Measurements from ENCODE around the gene IL12RB1. TPM values are rescaled to one million over a fixed set of nuclear protein-coding genes. Genes with fewer than 3 reads are reported as not detected.

The IL12RB1 gene
- total and polyA plus RNA-seq, 2 donors (not counting 1 experiment from before 2014, with no cell fraction given): 0.50 to 0.75 TPM

DNA sequence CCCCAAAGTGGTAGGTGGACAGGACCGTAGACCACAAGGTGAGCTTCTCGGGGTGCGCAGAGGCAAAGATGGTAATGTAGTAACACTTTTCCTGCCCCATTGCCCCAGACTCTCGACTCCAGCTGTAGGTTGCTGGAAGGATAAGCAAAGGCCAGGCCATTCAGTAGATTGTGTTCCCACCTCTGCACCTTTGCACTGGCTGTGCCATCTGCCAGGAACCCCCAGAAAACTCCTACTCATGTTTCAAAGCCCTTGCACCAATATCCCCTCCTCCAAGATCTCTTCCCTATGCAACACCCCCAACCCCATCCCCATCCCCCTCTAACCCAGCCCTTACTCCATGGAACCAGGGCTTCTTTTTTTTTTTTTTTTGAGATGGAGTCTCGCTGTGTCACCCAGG, 18.3 kb downstream of the IL12RB1 start:
- no peak for DNase-seq (ENCODE audit: low read depth in 2 of 2)

DNA sequence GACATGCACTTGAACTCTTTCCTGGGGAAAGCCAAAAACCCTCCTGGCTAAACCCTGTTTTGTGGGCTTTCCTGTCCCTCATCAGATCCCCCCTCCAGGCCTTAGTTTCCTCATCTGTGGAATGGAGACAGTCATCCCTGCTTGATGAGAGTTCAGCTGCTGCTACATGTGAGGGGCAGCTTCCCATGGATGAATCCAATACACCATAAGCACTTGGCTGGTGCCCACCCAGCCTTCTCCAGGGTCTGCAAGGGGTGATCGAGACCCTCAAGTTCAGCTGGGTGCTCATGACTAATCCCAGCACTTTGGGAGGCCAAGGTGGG, 21.6 kb downstream of the IL12RB1 start:
- TF ChIP-seq EZH2 (IDR thresholded peaks at IDR 0.05; ENCODE audit: low read length, missing control alignments): no peak
- TF ChIP-seq, protein P1, sequence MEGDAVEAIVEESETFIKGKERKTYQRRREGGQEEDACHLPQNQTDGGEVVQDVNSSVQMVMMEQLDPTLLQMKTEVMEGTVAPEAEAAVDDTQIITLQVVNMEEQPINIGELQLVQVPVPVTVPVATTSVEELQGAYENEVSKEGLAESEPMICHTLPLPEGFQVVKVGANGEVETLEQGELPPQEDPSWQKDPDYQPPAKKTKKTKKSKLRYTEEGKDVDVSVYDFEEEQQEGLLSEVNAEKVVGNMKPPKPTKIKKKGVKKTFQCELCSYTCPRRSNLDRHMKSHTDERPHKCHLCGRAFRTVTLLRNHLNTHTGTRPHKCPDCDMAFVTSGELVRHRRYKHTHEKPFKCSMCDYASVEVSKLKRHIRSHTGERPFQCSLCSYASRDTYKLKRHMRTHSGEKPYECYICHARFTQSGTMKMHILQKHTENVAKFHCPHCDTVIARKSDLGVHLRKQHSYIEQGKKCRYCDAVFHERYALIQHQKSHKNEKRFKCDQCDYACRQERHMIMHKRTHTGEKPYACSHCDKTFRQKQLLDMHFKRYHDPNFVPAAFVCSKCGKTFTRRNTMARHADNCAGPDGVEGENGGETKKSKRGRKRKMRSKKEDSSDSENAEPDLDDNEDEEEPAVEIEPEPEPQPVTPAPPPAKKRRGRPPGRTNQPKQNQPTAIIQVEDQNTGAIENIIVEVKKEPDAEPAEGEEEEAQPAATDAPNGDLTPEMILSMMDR (conservative IDR thresholded peaks at IDR 0.05 in 1 of 2, IDR thresholded peaks at IDR 0.05 in 1 of 2; ENCODE audit: low read depth in 1 of 2, low read length in 2 of 2): no peak
- no peaks in the 10 kb centered on the region for H3K36me3 ChIP-seq (ENCODE audit: control insufficient read depth, insufficient read depth, low read length)
- no peak overlapping the region for H2AFZ ChIP-seq (ENCODE audit: low read length)
- H3K79me2 ChIP-seq (ENCODE audit: control insufficient read depth, insufficient read depth, low read length): no peaks in the 10 kb centered on the region
- H3K27ac ChIP-seq (ENCODE audit: insufficient read depth, low read length): no peak overlapping the region
- H3K9ac ChIP-seq (ENCODE audit: insufficient read depth, low read length): no peak overlapping the region
- H4K20me1 ChIP-seq (ENCODE audit: control insufficient read depth, extremely low read depth, insufficient read depth, low read length): no peaks in the 10 kb centered on the region
- no peaks in the 10 kb centered on the region for H3K27me3 ChIP-seq (ENCODE audit: control insufficient read depth, insufficient read depth, low read length)
- H3K4me3 ChIP-seq (replicated peaks in 1 of 4; ENCODE audit: control extremely low read depth in 1 of 4, insufficient read depth in 1 of 4, low read depth in 3 of 4, low read length in 4 of 4): no peak overlapping the region
- no peaks in the 10 kb centered on the region for H3K9me3 ChIP-seq (ENCODE audit: control insufficient read depth, insufficient read depth, low read depth, low read length)
- H3K4me2 ChIP-seq (ENCODE audit: extremely low read depth, insufficient read depth, low read length): no peak overlapping the region
- H3K4me1 ChIP-seq (ENCODE audit: control insufficient read depth, extremely low read depth, insufficient read depth, low read length): no peaks in the 10 kb centered on the region
- DNase-seq (ENCODE audit: low read depth in 2 of 2): no peak

More for the DNA sequence above, 18.3 kb downstream of the IL12RB1 start:
- peaks cover 3% of the 10 kb centered on the region for H3K27me3 ChIP-seq (ENCODE audit: control insufficient read depth, insufficient read depth, low read length)
- no peak overlapping the region for H3K9ac ChIP-seq (ENCODE audit: insufficient read depth, low read length)
- no peak overlapping the region for H3K4me3 ChIP-seq (replicated peaks in 1 of 4; ENCODE audit: control extremely low read depth in 1 of 4, insufficient read depth in 1 of 4, low read depth in 3 of 4, low read length in 4 of 4)
- H3K4me1 ChIP-seq (ENCODE audit: control insufficient read depth, extremely low read depth, insufficient read depth, low read length): no peaks in the 10 kb centered on the region
- H3K36me3 ChIP-seq (ENCODE audit: control insufficient read depth, insufficient read depth, low read length): no peaks in the 10 kb centered on the region
- H3K79me2 ChIP-seq (ENCODE audit: control insufficient read depth, insufficient read depth, low read length): no peaks in the 10 kb centered on the region
- no peaks in the 10 kb centered on the region for H4K20me1 ChIP-seq (ENCODE audit: control insufficient read depth, extremely low read depth, insufficient read depth, low read length)
- TF ChIP-seq EZH2 (IDR thresholded peaks at IDR 0.05; ENCODE audit: low read length, missing control alignments): no peak
- TF ChIP-seq, protein P1 (conservative IDR thresholded peaks at IDR 0.05 in 1 of 2, IDR thresholded peaks at IDR 0.05 in 1 of 2; ENCODE audit: low read depth in 1 of 2, low read length in 2 of 2): no peak
- H3K27ac ChIP-seq (ENCODE audit: insufficient read depth, low read length): no peak overlapping the region
- H3K9me3 ChIP-seq (ENCODE audit: control insufficient read depth, insufficient read depth, low read depth, low read length): no peaks in the 10 kb centered on the region
- H2AFZ ChIP-seq (ENCODE audit: low read length): no peak overlapping the region
- H3K4me2 ChIP-seq (ENCODE audit: extremely low read depth, insufficient read depth, low read length): no peak overlapping the region

DNA sequence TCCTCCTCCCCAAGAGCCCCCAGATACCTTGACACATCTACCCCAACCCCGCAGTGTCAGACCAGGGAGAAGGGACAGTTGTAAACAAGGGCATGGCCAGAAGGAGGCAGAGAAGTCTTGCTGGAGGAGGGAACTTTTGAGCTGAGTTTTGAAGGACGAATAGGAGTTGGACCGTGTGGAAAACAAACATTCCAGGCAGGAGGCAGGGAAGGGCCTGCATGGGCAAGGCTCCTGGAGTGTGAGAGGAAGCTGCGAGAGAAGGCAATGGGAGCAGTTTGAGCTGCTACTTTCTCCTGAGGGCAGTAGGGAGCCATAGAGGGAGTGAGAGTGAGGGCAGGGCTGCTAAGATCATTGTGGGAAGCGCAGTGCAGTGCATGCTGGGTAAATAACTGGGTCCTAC, 23.3 kb downstream of the IL12RB1 start:
- H3K4me1 ChIP-seq (ENCODE audit: control insufficient read depth, extremely low read depth, insufficient read depth, low read length): peaks cover 3% of the 10 kb centered on the region
- no peak for TF ChIP-seq EZH2 (IDR thresholded peaks at IDR 0.05; ENCODE audit: low read length, missing control alignments)
- TF ChIP-seq, protein P1 (conservative IDR thresholded peaks at IDR 0.05 in 1 of 2, IDR thresholded peaks at IDR 0.05 in 1 of 2; ENCODE audit: low read depth in 1 of 2, low read length in 2 of 2): no peak
- H3K27ac ChIP-seq (ENCODE audit: insufficient read depth, low read length): no peak overlapping the region
- H4K20me1 ChIP-seq (ENCODE audit: control insufficient read depth, extremely low read depth, insufficient read depth, low read length): no peaks in the 10 kb centered on the region
- H2AFZ ChIP-seq (ENCODE audit: low read length): no peak overlapping the region
- H3K4me3 ChIP-seq (replicated peaks in 1 of 4; ENCODE audit: control extremely low read depth in 1 of 4, insufficient read depth in 1 of 4, low read depth in 3 of 4, low read length in 4 of 4): no peak overlapping the region
- no peak overlapping the region for H3K9ac ChIP-seq (ENCODE audit: insufficient read depth, low read length)
- H3K4me2 ChIP-seq (ENCODE audit: extremely low read depth, insufficient read depth, low read length): no peak overlapping the region
- H3K79me2 ChIP-seq (ENCODE audit: control insufficient read depth, insufficient read depth, low read length): no peaks in the 10 kb centered on the region
- H3K27me3 ChIP-seq (ENCODE audit: control insufficient read depth, insufficient read depth, low read length): no peaks in the 10 kb centered on the region
- DNase-seq (ENCODE audit: low read depth in 2 of 2): no peak
- no peaks in the 10 kb centered on the region for H3K36me3 ChIP-seq (ENCODE audit: control insufficient read depth, insufficient read depth, low read length)
- H3K9me3 ChIP-seq (ENCODE audit: control insufficient read depth, insufficient read depth, low read depth, low read length): no peaks in the 10 kb centered on the region

Data from fibroblast of lung (primary cell).